HepG2 (cell line): ENCODE measurements around the gene GLT1D1. TPM values are rescaled to one million over a fixed set of nuclear protein-coding genes. Genes with fewer than 3 reads are reported as not detected.

Experiments
- ATAC-seq: fragments of 200-7000 bp; cut with Tn5 transposase; 3 replicates; pipeline ENCODE4 v1.9.1; 2020; ENCODE audit warnings: mild to moderate bottlenecking, moderate library complexity
- BruUV-seq: library from RNA; stranded (reverse); fragments of 400-500 nt; replicated peaks from 2 replicates; lab custom pipeline; 2021; lab: Mats Ljungman, UMichigan
- CTCF ChIA-PET: fragments of 300-600 bp; formaldehyde crosslinking; extraction: SDS; loops from one replicate; lab custom pipeline; 2021; ENCODE audit warnings: low total read pairs, inconsistent platforms, low intra/inter-chr PET ratio; lab: Yijun Ruan, JAX
- POLR2A ChIA-PET: fragments of 350-600 bp; sonication (Branson Sonifier 250); formaldehyde crosslinking; loops from one replicate; lab custom pipeline; 2020; ENCODE audit warnings: antibody characterized with exemption, inconsistent platforms; lab: Yijun Ruan, JAX
- DNase-seq: peaks from one replicate; pipeline ENCODE4 v3.0.0-alpha.2; 2015; ENCODE audit warnings: low spot score
- FAIRE-seq: peaks from 3 replicates; lab custom pipeline; 2011; peaks lifted over from hg19 to GRCh38; lab: Jason Lieb, UNC
- H2AFZ ChIP-seq: one replicate; pipeline ENCODE4 v1.6.1; 2011; ENCODE audit warnings: low read length, inconsistent platforms
- H3K27ac ChIP-seq: fragments of 300-600 bp; 3 replicates; pipeline ENCODE4 v1.8.0; 2011; ENCODE audit warnings: mixed run types, mild to moderate bottlenecking, mixed read lengths, low read length, inconsistent platforms; ENCODE audit not compliant: insufficient read depth; ENCODE audit errors: extremely low read length
- H3K27me3 ChIP-seq, 2 experiments: fragments of 200-600 bp in 1 of 2; 2 replicates in 1 of 2; 3 replicates in 1 of 2; pipeline versions ENCODE4 v1.6.0 to v1.8.0; 2011; ENCODE audit warnings: low read length in 2 of 2, mild to moderate bottlenecking in 2 of 2, moderate library complexity in 2 of 2, inconsistent platforms in 1 of 2; ENCODE audit not compliant: insufficient read depth in 2 of 2, control insufficient read depth in 1 of 2
- H3K36me3 ChIP-seq, 2 experiments: fragments of 200-600 bp in 1 of 2; replicated peaks in 1 of 2; 2 replicates in 1 of 2; 3 replicates in 1 of 2; pipeline versions ENCODE4 v1.5.1 to v1.8.0; 2011; ENCODE audit warnings: low read length in 2 of 2, inconsistent platforms in 1 of 2; ENCODE audit not compliant: insufficient read depth in 2 of 2, control insufficient read depth in 1 of 2
- H3K4me1 ChIP-seq: 2 replicates; pipeline ENCODE4 v1.5.1; 2012; ENCODE audit warnings: low read length, inconsistent platforms; ENCODE audit not compliant: insufficient read depth
- H3K4me2 ChIP-seq: 2 replicates; pipeline ENCODE4 v1.6.0; 2011; ENCODE audit warnings: low read depth, low read length, inconsistent platforms
- H3K4me3 ChIP-seq, 3 experiments: fragments of 200-600 bp in 1 of 3; sonication (generic), shearing (Covaris generic) in 1 of 3; replicated peaks in 1 of 3; 2 replicates each; pipeline ENCODE4 v1.5.1; 2011 to 2016; ENCODE audit warnings: low read length in 3 of 3, inconsistent platforms in 2 of 3, low read depth in 2 of 3, mild to moderate bottlenecking in 2 of 3, control low read depth in 1 of 3, mixed read lengths in 1 of 3; ENCODE audit not compliant: insufficient read depth in 1 of 3
- H3K79me2 ChIP-seq: one replicate; pipeline ENCODE4 v1.6.1; 2011; ENCODE audit warnings: low read length, inconsistent platforms; ENCODE audit not compliant: insufficient read depth
- H3K9ac ChIP-seq: 2 replicates; pipeline ENCODE4 v1.6.0; 2011; ENCODE audit warnings: mild to moderate bottlenecking, low read depth, low read length, inconsistent platforms; ENCODE audit not compliant: insufficient read depth
- H3K9me3 ChIP-seq: 2 replicates; pipeline ENCODE4 v1.5.1; 2012; ENCODE audit warnings: mild to moderate bottlenecking, low read length
- H4K20me1 ChIP-seq: 2 replicates; pipeline ENCODE4 v1.6.0; 2011; ENCODE audit warnings: inconsistent platforms, mild to moderate bottlenecking, low read length, moderate library complexity; ENCODE audit not compliant: insufficient read depth
- HMGXB4 ChIP-seq, 2 experiments: sonication (generic) in 1 of 2; formaldehyde crosslinking in 1 of 2; IDR thresholded peaks; 2 replicates each; pipeline versions ENCODE4 v1.4.0 to v1.6.1; 2018 to 2020; ENCODE audit warnings: missing genetic modification reagents in 2 of 2, borderline replicate concordance in 1 of 2, low read depth in 1 of 2, mild to moderate bottlenecking in 1 of 2, missing biosample characterization in 1 of 2
- TBP ChIP-seq: sonication (generic); formaldehyde crosslinking; IDR thresholded peaks from 2 replicates; pipeline ENCODE4 v1.5.0; 2020; ENCODE audit warnings: missing genetic modification reagents
- THAP7 ChIP-seq: sonication (generic); formaldehyde crosslinking; IDR thresholded peaks from 2 replicates; pipeline ENCODE4 v1.8.1; 2023; ENCODE audit warnings: mild to moderate bottlenecking, missing genetic modification reagents
- ZNF496 ChIP-seq: sonication (generic); formaldehyde crosslinking; IDR thresholded peaks from 2 replicates; pipeline ENCODE4 v1.8.1; 2023; ENCODE audit warnings: mild to moderate bottlenecking, moderate library complexity, missing genetic modification reagents; ENCODE audit not compliant: insufficient replicate concordance
- ZSCAN22 ChIP-seq: sonication (generic); formaldehyde crosslinking; IDR thresholded peaks from 2 replicates; pipeline ENCODE4 v1.4.0; 2020; ENCODE audit warnings: mild to moderate bottlenecking, missing genetic modification reagents
- WGBS: methylation state at CpG from one replicate; pipeline ENCODE4 v1.1.6; 2017; ENCODE audit warnings: low lambda C conversion rate; 5-methylcytosine and 5-hydroxymethylcytosine counted together
- in situ Hi-C: cut with HindIII; loops from 2 replicates; pipeline ENCODE4 v1.10.0; 2017; ENCODE audit warnings: low pct_unique_long_range_greater_than_20kb; ENCODE audit not compliant: extremely low pct_ligation_motif_present
- intact Hi-C: fragments of 100-400 bp; cut with micrococcal nuclease; formaldehyde crosslinking; loops from one replicate; pipeline ENCODE4 v1.10.0; 2022; ENCODE audit not compliant: unreplicated experiment
- polyA plus RNA-seq, 8 experiments: library from polyadenylated mRNA; depleted of rRNA in 3 of 8; stranded (reverse) in 7 of 8; unstranded in 1 of 8; fragments of >200 nt; fragmentation: Illumina TruSeq in 4 of 8; extraction: Trizol in 4 of 8; gene quantifications; 2 replicates each; pipeline versions ENCODE4 v1.2.1 to v1.2.3, GENCODE V29; 2011 to 2016; ENCODE audit warnings: low read depth in 4 of 8, missing spikeins in 1 of 8, mixed read lengths in 1 of 8; ENCODE audit not compliant: insufficient read depth in 1 of 8
- total RNA-seq, 5 experiments: library from RNA; depleted of rRNA; stranded (reverse); fragments of >200 nt; fragmentation: Illumina TruSeq; extraction: Trizol; gene quantifications; 2 replicates each; pipeline ENCODE4 v1.2.3, GENCODE V29; 2016; ENCODE audit warnings: low read depth in 1 of 5

Gene GLT1D1
- total and polyA plus RNA-seq, 2 of the 13 experiments (the other 11 are each of a cell fraction or from before 2014, with no cell fraction given): 0.09 to 0.17 TPM

GRCh38 chr12:128864516-128865186, 11.4 kb downstream of the GLT1D1 start (continued):
- TF ChIP-seq ZNF496 (CRISPR knock-in tag) (no peak), TBP (CRISPR knock-in tag) (no peak)

GRCh38 chr12:128867466-128867865, 14.2 kb downstream of the GLT1D1 start:
- no peak for ATAC-seq
- no peak overlapping the region for H3K4me2 ChIP-seq
- no TSS peak for BruUV-seq
- WGBS: 54% methylated on average over 13 of the region's 13 CpGs
- no peak for DNase-seq
- H3K79me2 ChIP-seq: no peaks in the 10 kb centered on the region
- POLR2A ChIA-PET: no interaction called here
- H3K4me3 ChIP-seq: no peak overlapping the region
- H3K27me3 ChIP-seq: no peaks in the 10 kb centered on the region
- CTCF ChIA-PET: no interaction called here
- no peaks in the 10 kb centered on the region for H4K20me1 ChIP-seq
- no peak for FAIRE-seq
- H3K27ac ChIP-seq: no peak overlapping the region
- intact Hi-C loops (no loop called here), in situ Hi-C loops (no loop called here)
- no peak overlapping the region for H3K9ac ChIP-seq
- no peak overlapping the region for H2AFZ ChIP-seq
- H3K9me3 ChIP-seq: no peaks in the 10 kb centered on the region
- TF ChIP-seq ZSCAN22 (no peak), HMGXB4 (CRISPR knock-in tag; IDR thresholded peaks at IDR 0.05; ENCODE audit: borderline replicate concordance in 1 of 2, low read depth in 1 of 2) (no peak), THAP7 (CRISPR knock-in tag) (no peak)
- no peaks in the 10 kb centered on the region for H3K36me3 ChIP-seq
- peaks cover 28% of the 10 kb centered on the region for H3K4me1 ChIP-seq
